Upper lobe of left lung (tissue), 4 donors: ENCODE measurements around the gene FOXD4L1.
"Not testable (repeated sequence)": the region's sequence is repeated elsewhere in the genome, so short reads cannot be mapped to it uniquely, and the experiment has no call there.

Experiments used
- POLR2A ChIP-seq, 4 donors: fragments of 450-650 bp; IDR thresholded peaks; one replicate each; pipeline ENCODE4 v1.5.1; 2016 to 2017; ENCODE audit warnings: antibody characterized with exemption in 4 of 4, mild to moderate bottlenecking in 2 of 4
- TF ChIP-seq, protein P1 (sequence below), 6 experiments: fragments of 450-650 bp in 4 of 6; fragments of 200-600 bp in 2 of 6; sonication (generic) in 2 of 6; IDR thresholded peaks; one replicate each; pipeline ENCODE4 v1.5.1; 2016 to 2019; ENCODE audit warnings: antibody characterized with exemption in 6 of 6

DNA sequence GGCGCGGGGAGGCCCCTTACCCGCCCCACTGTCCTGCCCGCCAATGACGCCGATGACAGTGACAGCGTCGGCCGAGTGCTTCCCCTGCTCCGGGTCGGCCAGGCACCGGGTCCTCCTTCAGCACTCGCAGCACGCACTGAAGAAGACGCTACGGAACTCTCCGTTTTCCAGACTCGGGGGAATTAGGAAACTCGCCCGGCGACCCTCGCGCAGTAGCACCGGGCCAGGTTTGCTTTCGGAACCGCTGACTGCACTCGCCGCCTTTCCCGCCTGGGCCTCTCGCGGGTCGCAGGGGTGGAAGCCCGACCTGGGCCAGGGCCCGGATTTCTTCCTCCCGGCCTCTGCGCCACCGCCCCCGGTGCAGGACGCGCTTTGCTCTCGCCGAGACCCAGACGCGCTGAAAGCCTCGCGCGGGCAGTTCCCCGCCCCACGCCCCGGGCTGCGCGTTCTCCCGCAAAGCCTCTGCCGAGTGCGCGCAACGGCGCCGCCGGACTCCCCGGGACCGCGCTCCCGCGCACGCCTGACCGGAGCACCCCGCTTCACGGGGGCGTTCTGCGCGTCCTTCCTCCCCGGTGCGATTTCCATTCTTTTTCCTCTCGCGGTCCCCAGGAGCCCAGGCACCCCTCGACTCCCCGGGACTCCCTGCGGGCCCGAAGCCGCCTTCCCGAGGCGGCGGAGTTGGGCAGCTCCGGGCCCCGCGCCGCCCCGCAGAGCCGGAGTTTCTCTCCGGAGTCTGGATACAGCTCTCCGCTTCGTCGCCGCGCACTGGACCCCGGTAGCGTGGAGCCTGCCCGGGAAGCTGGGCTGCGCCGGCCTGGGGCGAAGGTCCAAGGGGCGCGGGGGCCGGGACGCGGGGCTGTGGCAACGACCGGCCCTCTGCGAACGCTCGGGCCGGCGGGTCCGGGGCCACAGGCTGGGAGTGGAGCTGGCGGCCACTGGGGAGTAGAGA is 4.9 kb downstream of the FOXD4L1 start:
- TF ChIP-seq POLR2A (IDR thresholded peaks at IDR 0.05), result not testable (repeated sequence)
- TF ChIP-seq, protein P1, sequence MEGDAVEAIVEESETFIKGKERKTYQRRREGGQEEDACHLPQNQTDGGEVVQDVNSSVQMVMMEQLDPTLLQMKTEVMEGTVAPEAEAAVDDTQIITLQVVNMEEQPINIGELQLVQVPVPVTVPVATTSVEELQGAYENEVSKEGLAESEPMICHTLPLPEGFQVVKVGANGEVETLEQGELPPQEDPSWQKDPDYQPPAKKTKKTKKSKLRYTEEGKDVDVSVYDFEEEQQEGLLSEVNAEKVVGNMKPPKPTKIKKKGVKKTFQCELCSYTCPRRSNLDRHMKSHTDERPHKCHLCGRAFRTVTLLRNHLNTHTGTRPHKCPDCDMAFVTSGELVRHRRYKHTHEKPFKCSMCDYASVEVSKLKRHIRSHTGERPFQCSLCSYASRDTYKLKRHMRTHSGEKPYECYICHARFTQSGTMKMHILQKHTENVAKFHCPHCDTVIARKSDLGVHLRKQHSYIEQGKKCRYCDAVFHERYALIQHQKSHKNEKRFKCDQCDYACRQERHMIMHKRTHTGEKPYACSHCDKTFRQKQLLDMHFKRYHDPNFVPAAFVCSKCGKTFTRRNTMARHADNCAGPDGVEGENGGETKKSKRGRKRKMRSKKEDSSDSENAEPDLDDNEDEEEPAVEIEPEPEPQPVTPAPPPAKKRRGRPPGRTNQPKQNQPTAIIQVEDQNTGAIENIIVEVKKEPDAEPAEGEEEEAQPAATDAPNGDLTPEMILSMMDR (IDR thresholded peaks at IDR 0.05), result not testable (repeated sequence)
